GM18873 (cell line): ENCODE measurements around the gene CDH4.

Source experiments
- ATAC-seq: cut with Tn5 transposase; IDR thresholded peaks from one replicate; pipeline ENCODE4 v1.9.1; 2021; ENCODE audit warnings: mild to moderate bottlenecking, moderate library complexity, moderate number of reproducible peaks; ENCODE audit not compliant: unreplicated experiment, low FRiP score

CDH4 gene

DNA sequence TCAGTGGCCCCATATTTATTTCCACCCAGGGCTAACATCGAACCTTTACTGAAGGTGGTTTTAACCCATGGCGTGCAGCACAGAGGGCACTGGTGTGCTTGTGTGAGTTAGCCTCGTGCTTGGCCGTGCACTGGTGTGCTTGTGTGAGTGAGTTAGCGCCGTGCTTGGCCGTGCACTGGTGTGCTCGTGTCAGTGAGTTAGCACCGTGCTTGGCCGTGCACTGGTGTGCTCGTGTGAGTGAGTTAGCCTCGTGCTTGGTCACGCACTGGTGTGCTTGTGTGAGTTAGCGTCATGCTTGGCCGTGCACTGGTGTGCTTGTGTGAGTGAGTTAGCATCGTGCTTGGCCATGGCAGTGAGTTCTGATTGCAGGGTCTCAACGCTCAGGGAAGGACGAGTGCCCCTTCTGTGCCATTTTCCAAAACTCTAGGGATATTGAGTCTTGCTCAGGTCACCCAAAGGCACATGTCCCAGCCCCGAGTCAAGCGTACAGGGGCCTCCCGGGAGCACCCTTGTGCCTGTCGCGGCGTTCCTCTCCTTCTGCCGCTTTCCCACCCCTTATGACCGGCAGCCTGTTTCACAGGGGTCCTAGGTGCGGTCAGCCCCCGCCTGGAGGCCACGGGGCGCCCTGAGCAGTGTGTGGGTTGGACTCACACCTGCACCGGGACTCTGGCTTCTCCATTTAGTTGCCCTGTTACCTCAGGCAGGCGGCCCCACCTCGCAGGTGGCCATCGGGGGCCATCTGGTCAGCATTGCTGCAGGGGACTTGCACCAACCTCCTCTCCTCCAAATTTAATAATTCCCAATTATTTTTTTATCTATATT is 399.1 kb downstream of the CDH4 start:
- ATAC-seq, result no peak

DNA sequence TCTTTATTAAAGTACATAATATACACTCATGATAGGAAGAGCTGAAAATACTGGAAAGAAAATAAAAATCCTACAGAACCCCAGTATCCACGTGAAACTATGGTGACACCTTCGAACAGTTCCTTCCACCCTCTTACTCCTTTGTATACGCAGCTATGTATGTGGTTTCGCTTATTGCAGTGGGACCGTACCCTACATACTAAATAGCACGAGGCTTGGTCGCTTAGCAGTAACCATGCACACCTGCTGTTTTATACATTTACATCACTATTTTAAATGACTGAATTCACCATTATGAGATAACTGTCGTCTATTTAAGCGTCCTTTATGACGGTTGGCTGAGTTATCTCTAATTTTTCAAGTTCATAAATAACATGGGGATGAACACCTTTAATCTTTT is 400.1 kb downstream of the CDH4 start:
- no peak for ATAC-seq

DNA sequence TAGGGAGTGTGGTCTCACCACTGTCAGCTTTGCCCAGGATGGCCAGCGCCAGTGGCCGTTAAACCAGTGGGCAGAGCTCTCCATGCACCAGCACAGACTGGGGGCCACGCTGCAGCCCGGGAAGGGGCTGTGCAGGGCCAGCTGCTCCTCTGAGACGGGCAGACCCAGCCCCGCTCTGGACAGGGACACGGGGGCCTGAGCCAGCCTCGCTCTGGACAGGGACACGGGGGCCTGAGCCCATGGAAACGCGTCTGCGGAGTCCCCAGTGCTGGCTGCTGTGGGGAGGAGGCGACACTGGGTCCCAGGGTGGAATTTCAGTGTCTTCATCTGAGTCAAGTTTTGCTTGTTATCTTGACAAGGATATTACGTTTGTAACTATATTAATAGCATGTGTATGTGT is 402.7 kb downstream of the CDH4 start:
- no peak for ATAC-seq

DNA sequence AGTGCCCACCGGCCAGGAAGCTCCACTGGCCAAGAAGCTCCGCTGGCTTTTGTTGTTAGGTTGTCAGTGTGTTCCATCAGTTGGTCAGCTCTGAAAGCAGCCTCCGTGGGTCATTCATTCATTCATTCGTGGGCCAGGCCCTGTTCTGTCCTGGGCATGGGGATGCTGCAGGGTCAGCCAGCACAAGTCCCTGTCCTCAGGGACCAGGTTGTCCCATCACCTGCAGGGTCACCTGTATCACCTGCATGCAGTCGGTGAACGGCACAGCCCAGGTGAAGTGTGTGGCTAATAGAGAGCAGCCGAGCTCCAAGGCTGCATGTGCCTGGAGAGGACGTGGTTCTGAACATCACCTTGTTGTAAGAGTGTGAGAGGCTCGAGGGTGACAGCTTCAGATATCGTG is 403.5 kb downstream of the CDH4 start:
- no peak for ATAC-seq

DNA sequence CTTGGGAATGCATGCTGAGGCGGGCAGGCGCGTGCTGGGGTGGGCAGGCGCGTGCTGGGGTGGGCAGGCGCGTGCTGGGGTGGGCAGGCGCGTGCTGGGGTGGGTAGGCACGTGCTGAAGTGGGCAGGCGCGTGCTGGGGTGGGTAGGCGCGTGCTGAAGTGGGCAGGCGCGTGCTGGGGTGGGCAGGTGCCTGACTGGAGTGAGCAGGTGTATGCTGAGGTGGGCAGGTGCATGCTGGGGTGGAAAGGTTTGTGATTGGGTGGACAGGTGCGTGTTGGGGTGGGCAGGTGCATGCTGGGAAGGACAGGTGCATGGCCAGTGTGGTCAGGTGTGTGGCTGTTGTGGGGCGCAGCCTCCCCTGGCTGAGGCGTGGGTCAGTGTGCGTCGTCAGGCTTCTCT is 404.1 kb downstream of the CDH4 start:
- ATAC-seq, result no peak

DNA sequence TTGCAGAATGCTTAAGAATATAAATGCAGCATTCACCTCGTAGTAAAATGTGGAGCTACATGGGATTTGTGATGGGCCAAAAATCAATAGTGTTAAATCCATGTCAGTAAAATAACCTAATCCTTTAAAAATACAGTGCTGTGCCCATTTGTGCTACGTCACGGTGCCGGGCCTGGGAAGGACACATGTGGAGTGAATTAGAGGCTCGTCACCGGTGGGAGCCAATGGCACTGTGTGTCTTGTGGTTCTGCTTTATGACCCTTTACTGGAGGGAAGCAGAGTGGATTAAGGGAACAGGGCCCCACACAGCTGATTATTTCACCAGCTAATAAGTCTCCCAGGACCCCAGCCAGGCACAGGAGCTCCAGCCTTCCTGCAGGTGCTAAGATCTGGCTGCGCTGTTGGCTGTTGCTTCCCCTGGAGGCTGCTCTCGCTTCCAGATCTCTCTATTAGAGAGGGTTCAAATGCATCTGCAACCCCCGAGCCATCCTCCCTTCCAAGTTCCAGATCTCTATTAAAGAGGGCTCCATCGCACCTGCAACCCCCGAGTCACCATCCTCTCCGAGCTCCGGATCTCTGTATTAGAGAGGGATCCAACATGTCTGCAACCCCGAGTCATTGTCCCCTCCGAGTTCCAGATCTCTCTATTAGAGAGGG is 405.8 kb downstream of the CDH4 start:
- no peak for ATAC-seq

DNA sequence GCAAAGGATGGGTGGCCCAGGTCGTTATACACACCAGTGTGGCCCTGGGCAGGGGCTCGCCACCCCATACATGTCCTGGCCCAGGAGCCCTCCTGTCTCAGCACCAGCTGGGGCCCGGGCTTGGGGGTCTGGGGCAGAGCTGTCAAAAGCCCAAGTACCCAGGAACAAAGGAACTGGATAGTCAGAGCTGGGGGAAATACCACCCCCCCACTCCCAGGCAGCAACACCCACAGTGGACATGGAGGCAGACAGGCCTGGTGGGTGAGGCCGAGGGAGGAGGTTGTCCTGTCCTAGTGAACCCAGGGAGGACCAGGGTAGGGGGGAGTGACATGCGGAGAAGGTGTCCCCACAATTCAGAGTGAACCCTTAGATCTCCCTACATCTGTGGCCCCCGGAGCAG is 406.5 kb downstream of the CDH4 start:
- no peak for ATAC-seq

DNA sequence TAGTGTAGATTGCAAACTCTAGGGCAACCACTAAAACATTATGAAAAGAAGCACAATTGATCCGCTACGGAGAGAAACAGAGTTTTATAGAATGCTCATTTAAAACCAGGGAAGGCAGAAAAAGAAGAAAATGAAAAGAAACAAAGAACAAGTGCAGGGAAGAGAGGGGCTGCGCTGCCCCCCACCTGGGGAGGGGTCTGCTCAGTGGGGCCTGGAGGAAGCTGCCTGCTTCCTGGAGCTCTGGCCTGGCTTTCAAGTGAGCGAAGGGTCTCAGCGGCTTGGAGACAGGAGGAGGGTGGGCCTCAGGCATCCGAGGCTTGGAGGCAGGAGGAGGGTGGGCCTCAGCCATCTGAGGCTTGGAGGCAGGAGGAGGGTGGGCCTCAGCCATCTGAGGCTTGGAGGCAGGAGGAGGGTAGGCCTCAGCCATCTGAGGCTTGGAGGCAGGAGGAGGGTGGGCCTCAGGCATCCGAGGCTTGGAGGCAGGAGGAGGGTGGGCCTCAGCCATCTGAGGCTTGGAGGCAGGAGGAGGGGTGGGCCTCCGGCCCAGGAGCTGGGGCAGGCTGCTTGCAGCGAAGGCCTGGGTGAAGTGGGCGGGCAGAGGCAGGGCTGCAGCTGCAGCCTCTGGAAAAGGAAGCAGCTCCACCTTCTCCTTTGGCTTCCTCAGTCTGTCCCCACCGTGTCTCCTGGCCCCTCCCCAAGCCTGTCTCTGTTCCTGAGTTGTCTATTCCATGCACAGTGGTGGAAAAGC is 407.4 kb downstream of the CDH4 start:
- ATAC-seq, result no peak

DNA sequence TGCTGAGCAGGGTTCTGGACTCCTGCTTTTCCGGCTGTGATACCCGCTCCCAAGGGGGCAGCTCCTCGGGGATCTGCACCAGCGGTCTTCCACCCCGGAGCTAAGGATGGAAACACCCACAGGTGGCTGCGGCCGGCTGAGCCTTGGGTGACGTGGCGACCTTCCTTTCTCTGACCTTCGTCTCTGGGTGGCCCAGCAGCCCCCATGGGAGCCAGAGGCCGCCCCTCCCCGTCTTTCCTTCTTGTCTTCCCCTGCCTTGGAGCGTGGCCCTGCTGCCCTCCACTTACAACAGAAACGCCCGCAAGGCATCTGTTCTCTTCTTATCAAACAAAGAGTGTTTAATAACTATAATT is 407.9 kb downstream of the CDH4 start:
- ATAC-seq, result no peak

DNA sequence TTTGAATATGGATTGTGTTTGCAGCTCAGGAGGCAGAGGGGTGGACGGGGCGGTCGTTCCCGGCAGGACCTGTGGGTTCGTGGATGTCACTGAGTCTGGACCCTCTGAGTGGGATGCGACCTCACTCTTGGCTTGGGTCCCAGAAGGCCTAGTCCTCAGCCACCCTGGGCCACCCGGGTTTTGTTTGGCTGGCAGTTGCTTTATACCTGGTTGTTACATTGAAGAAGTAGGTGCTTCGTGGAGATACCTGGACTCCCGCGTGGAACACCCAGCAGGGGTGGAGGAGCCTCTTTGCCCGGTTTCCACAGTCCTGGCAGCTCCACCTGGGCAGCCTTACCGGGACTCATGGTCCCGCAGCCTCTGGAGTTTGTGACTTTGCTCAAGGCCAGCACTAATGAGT is 408.5 kb downstream of the CDH4 start:
- ATAC-seq, result no peak

DNA sequence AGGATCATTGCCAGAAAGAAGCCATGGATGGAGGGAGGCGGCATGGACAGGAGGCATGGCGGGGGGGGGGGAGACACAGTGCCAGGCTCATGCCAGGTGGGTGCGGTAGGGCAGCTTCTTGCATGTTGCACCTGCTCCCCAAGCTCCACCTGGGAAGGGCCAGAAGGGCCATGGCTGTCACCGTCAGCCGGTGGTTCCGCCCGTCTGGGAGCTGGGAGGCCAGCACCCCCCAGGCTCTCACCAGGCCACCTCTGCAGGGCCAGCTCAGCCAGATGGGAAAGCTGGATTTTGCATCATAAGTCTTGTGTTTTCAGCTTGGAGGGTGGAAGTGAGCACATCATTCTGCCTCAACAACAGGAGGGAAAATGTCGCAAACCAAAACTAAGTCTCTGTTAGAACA is 409.0 kb downstream of the CDH4 start:
- ATAC-seq, result no peak

DNA sequence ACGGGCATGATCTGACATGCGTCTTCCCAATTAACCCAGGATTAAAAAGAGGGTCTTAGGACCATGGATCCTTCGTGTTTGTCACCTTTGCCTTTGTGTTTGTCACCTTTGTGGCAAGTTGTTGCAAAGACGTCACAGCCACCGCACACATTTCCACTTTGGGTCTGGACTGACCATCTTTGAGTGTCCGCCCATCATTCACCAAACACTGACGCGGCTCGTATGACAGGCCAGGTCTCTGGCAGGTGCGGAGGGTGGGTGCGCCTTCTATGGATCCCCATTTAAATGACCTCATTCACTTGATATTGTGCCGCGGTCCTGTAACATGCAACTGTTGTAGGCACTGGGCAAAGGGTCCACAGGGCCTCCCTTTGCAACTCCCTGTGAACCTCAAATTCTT is 409.5 kb downstream of the CDH4 start:
- no peak for ATAC-seq

DNA sequence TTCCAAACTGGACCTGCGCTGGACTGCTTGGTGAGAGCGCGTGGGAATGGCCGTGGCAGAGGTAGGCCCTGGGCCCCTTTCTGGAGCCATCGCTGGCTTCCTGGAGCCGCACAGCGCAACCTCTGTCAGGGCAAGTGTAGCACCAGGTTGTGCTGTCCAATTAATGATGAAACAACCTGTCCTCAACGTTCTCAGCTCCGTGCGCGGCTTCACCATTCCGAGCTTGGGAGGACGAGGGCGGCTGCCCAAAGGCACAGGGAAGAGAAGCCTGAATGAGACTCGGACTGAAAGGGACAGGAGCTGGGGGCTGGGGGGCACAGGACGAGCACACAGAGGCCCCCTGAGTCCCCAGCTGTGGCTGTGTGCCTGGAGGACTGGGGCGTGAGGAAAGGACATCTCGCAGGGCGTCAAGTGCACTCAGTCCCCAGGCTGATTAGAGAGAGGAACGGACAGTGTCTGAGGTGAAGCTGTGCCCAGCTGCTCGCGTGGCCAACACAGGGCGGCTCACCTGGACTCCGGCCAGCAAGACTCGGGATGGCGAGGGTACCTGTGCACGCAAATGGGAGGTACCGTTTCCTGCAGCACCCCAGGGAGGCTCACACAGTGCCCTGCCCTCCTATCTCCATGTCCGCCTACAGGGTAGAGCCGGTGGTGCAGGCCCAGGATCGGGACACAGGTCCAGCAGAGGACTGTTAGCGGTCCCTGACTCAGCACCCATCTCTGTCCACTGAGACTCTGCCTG is 410.3 kb downstream of the CDH4 start:
- no peak for ATAC-seq

DNA sequence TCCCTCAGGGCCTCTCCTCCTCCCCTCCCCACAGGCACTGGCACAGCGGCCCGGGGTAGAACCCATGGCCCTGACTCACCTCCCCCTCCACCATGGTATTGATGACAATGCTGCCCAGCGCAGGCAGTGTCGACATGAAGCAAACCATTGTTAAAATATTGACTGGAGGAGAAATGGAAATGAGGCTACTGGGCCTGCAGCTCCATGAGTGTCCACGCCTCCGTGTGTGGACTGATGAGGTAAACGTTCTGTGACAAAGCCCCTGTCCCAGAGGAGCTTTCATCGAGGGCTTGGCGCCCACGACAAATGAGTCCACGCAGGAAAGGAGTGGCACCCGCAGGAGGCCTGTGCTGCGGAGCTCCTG is 410.9 kb downstream of the CDH4 start:
- ATAC-seq, result no peak

DNA sequence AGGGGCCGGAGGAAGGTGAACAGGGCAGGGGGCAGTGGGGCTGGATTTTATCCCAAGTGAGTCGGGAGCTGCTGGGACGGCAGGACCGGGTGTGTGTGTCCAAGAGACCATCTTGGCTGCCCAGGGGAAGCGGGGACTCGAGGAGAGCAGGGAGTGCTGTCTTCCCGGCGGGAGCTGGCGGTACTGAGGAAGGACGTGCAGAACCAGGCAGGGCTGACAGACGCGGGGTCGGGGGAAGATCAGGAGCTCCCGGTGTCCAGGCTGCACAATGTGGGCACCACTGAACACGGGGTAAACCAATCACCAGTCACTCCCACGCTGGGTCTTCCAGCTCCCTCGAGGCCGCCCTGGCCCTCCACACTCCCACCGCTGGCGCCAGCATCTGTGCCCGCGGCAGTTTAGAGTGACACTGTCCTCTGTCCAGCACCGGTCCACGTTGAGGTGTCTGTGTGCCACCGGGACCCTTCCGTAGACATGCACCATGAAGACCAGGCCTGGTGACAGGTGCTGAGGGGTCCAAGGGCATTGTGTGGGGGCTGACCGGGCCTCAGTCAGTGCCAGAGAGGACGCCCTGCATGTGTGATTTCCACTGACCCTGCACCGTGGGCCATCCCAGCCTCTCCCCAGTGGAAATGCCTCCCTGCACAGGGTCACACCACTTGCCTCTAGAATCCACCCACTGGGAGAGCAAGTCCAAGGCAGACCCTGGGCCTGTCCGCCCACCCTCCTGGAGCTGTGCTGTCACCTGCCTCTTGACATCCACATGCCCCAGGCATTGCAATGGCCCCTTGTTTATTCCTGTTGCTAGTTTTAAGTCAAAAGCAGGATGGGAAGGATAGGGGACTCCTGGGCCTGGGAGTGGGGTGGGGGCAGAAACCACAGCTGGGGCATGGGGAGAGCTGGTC is 411.7 kb downstream of the CDH4 start:
- ATAC-seq, result no peak

DNA sequence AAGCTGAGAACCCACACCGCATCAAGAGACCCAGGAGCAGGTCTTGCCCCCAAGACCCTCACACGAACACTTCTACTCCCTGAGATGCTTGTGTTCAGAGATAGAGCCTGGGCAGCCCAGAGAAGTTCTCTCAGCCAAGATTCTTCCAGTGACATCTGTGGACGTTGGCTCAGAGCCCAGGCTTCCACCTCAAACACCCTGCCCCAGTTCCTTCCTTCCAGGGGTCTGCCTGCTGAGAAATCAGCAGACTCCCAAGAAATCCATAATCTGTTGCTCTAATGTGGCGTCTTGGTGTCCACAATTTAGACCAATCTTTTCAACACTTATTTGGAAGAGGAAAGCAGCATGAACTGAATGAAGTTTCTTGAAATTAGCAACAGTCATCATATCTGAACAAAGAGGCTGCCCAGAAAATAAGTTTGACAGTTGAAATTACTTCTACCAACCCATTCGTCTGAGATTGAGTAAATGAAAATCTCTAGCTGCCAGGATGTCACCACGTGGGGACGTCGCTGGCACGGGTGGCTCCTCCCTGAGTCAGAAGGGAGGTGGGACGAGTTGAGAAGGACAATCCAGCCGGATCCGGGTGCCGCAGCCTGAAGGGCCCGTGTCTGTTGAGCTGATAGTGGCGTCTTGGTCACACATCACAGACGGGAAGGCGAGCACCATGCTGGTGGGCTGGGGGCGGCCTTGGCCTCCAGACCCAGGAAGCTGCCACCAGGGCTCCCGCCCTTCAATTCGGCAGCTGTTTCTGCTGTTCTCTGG is 412.7 kb downstream of the CDH4 start:
- ATAC-seq, result no peak

DNA sequence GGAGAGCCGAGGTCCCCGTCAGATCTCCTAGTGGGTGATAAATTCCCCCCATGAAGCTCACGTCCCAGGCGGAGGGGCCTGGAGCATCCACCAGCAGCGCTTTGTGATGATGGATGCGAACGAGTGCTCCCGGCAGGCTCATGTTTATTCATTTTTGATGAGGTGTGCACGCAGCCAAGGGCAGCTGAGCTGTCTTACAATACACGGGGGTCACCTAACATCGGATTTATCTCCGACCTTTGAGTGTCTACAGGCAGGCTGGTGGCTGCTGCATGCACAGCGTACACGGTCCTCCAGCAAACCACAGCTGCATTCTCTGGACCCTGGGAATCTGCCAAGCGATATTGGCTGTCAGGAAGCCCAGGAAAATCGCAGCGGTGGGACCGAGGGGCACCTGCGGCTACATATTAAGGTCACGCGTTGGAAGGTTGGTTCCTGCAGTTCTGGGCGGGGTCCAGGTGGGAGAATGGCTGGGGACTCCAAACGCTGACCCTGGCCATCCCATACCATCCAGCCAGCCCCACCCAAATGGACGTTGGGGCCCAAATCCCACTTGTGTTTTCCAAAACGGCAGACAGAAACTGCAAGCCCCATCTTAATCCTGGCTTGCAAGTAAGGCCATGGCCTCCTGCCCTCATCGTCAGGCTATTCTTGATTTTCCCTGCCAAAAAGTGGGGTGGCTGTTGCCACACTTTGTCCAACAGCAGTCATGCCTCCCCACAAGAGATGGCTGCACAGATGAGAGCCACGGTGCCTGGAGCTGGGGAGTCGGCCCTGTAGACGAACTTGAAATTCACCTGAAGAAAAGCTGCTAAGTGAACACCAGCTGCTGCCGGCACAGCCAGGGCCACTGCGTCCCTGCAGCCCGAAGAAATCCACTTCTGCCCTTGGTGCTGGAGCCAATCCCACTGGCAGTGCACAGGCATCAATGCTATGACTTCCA is 413.7 kb downstream of the CDH4 start:
- ATAC-seq, result no peak

DNA sequence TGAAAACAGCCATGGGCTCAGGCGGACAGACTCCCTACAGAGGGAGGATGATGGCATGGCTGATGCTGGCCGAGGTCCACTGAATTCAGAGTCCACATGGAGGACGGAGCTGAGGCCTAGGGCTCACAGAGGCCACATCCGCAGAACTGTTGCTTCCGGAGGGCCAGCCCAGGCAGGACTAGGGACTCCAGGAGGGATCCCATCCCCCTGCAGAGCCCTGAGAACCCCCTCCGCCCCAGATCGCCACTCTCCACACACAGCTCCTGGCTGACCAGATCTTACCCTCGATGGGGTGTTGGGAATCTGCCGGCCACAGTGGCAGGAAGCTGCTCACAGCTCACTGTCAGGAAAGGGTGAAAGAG is 414.4 kb downstream of the CDH4 start:
- ATAC-seq, result no peak
